K562 (cell line): ENCODE results near the gene BRICD5. TPM values are rescaled to one million over a fixed set of nuclear protein-coding genes. Genes with fewer than 3 reads are reported as not detected.

Source experiments
- KLF13 ChIP-seq: fragments of 450-650 bp; IDR thresholded peaks from 2 replicates; pipeline ENCODE4 v1.6.1; 2016; ENCODE audit warnings: missing genetic modification characterization, low read depth, mild to moderate bottlenecking, missing compliant biosample characterization, moderate library complexity, borderline replicate concordance
- PCBP1 ChIP-seq: fragments of 200-400 bp; formaldehyde crosslinking; IDR thresholded peaks from 2 replicates; pipeline ENCODE4 v1.6.1; 2018; ENCODE audit warnings: mild to moderate bottlenecking, low read depth, low read length; ENCODE audit not compliant: poor library complexity, severe bottlenecking
- ZFP30 ChIP-seq: fragments of 250-450 bp; sonication (Bioruptor Pico); IDR thresholded peaks from 2 replicates; pipeline ENCODE4 v1.8.0; 2022; ENCODE audit warnings: moderate library complexity, mild to moderate bottlenecking, inconsistent platforms, borderline replicate concordance
- ZNF12 ChIP-seq: sonication (generic); formaldehyde crosslinking; IDR thresholded peaks from 2 replicates; pipeline ENCODE4 v1.4.0; 2020; ENCODE audit warnings: mild to moderate bottlenecking, missing genetic modification reagents
- ZNF146 ChIP-seq: IDR thresholded peaks from one replicate; pipeline ENCODE4 v1.6.1; 2018; ENCODE audit warnings: missing compliant biosample characterization; ENCODE audit not compliant: unreplicated experiment
- ZNF583 ChIP-seq: fragments of 250-450 bp; sonication (Bioruptor Pico); IDR thresholded peaks from 2 replicates; pipeline ENCODE4 v1.4.0; 2020
- ZNF699 ChIP-seq: fragments of 250-450 bp; sonication (Bioruptor Pico); IDR thresholded peaks from 2 replicates; pipeline ENCODE4 v1.8.0; 2021; ENCODE audit warnings: mild to moderate bottlenecking, moderate library complexity; ENCODE audit not compliant: insufficient replicate concordance
- polyA plus RNA-seq, 8 experiments: library from polyadenylated mRNA; depleted of rRNA in 4 of 8; stranded (reverse) in 5 of 8; unstranded in 3 of 8; fragments of >200 nt; fragmentation: Nextera tagmentation in 2 of 8; fragmentation: Illumina TruSeq in 1 of 8; extraction: Ambion mirVana in 2 of 8; extraction: Trizol in 1 of 8; gene quantifications; 2 replicates each; pipeline versions ENCODE4 v1.2.1 to v1.2.3, GENCODE V29; 2011 to 2014; ENCODE audit warnings: inconsistent platforms in 1 of 8, missing spikeins in 1 of 8
- total RNA-seq, 7 experiments: library from RNA; depleted of rRNA in 6 of 7; stranded (reverse); fragments of >200 nt in 6 of 7; fragmentation: Illumina TruSeq in 2 of 7; extraction: Trizol in 2 of 7; gene quantifications; 2 replicates each; pipeline versions ENCODE4 v1.2.1 to v1.2.3, GENCODE V29; 2011 to 2021; ENCODE audit warnings: low replicate concordance in 1 of 7
- TF ChIP-seq, protein P1 (sequence below): fragments of 450-650 bp; formaldehyde crosslinking; IDR thresholded peaks from 2 replicates; pipeline ENCODE4 v1.4.0; 2020; ENCODE audit warnings: mild to moderate bottlenecking, moderate library complexity

BRICD5 gene
- total and polyA plus RNA-seq, 9 of the 15 experiments (the other 6 are each of a cell fraction or from before 2014, with no cell fraction given): 0.24 to 15.1 (median 2.4) TPM; not detected in 1

DNA sequence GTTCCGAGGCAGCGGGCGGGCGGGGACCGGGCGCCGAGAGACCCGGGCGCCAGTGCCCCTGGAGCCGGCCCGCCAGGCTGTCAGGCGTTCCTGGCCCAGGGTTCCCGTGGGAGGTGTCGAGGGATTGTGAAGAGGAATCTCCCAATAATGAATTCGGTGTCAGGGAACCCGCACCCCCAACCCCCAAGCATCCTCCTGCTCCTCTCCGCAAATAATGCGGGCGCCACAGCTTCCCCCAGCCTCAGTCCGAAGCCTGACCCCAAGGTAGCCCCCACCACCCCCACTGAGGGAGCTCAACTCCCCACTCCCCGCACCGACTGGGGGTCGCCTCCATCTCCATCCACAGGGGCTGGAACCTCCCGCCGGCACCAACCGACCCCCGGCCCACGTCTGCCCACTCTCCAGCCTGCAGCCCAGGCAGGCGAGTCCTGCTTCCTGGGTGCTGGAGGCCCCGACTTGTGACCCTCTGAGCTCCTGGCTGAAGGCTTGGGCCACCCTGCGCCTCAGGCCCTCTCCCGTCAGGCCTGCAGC lies 13.6 kb downstream of the BRICD5 start (continued):
- TF ChIP-seq ZNF699 (no peak), ZNF146 (CRISPR knock-in tag) (no peak), ZFP30 (CRISPR knock-in tag) (no peak), ZNF583 (CRISPR knock-in tag) (no peak), KLF13 (tag) (no peak), PCBP1 (peak; percentile 46), ZNF12 (CRISPR knock-in tag) (no peak)
- TF ChIP-seq, protein P1, sequence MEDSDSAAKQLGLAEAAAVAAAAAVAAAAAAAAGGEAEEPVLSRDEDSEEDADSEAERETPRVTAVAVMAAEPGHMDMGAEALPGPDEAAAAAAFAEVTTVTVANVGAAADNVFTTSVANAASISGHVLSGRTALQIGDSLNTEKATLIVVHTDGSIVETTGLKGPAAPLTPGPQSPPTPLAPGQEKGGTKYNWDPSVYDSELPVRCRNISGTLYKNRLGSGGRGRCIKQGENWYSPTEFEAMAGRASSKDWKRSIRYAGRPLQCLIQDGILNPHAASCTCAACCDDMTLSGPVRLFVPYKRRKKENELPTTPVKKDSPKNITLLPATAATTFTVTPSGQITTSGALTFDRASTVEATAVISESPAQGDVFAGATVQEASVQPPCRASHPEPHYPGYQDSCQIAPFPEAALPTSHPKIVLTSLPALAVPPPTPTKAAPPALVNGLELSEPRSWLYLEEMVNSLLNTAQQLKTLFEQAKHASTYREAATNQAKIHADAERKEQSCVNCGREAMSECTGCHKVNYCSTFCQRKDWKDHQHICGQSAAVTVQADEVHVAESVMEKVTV (CRISPR knock-in tag): no peak
- TF ChIP-seq, all 486 proteins: peak for 2
